ENCODE results near the gene PLS1. TPM values are rescaled to one million over a fixed set of nuclear protein-coding genes. Genes with fewer than 3 reads are reported as not detected.
"Not testable (repeated sequence)": the region's sequence is repeated elsewhere in the genome, so short reads cannot be mapped to it uniquely, and the experiment has no call there.

PLS1 gene
- total RNA-seq, 1 experiment from 2014 or later = 25.0 TPM

DNA sequence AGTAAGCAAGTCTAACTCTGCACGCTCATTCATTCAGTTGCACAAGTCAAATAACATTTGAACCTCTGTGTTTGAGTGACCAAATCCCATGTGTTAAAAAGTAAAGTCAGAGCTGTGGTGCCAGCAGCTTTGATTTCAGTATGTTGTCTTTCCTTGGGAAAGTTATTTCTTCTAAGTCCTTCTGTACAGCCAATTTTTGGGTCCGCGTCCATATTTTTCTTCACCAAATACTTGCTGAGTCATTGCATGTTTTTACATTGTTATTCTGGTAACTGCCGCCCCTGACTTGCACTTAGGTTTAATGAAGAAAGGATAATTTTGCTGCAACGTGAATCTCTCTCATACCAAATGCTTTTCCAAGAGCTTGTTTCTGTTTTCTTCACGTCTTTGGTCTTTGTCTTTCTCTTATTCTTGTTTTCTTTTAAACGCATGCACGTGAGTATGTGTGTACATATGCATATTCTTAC lies 56.7 kb downstream of the PLS1 start:
- in situ Hi-C loops (cut with HindIII; ENCODE audit: low pct_unique_long_range_greater_than_20kb, low sequenced_read_pairs) = no loop called here
- no peak for DNase-seq (ENCODE audit: low read depth)

DNA sequence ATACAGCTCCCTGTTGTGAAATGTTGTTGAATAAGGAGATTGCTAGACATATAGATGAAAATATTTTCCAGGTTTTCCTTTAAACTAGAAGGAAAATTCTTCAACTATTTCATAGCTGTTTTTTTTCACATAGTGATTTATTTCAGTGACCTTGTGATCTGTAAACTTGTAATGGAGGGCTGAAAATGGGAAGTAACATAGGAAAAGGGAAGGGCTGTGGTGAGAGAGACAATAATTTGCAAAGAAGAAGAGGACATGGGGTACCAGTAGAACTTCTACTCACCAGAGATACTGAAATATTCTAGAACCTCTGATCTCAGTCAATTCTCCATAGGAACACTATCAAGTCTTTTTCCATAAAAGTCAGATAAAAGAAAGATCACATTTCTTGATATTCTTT lies 60.4 kb downstream of the PLS1 start:
- in situ Hi-C loops (cut with HindIII; ENCODE audit: low pct_unique_long_range_greater_than_20kb, low sequenced_read_pairs) = no loop called here
- no peak for DNase-seq (ENCODE audit: low read depth)

DNA sequence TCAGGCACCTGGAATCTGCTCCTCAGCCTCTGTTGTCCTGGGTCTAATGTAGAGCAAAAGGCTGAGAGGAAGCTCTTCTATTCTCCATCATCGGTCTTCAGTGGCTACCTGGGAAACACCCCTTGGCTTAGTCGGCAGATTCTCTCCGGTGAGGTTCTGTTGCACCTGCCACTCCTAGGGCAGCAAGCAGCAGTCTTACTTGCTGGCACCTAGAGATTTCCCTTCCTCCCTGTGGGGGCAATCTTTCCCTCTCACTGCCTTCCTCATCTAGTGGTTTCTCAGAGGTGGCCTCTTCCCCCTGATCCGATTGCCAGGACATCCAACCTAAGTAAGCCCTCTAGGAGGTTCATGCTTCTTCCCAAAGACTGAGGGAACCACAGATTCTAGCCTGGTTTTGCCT lies 60.8 kb downstream of the PLS1 start:
- DNase-seq (ENCODE audit: low read depth) = no peak
- in situ Hi-C loops (cut with HindIII; ENCODE audit: low pct_unique_long_range_greater_than_20kb, low sequenced_read_pairs) = no loop called here

DNA sequence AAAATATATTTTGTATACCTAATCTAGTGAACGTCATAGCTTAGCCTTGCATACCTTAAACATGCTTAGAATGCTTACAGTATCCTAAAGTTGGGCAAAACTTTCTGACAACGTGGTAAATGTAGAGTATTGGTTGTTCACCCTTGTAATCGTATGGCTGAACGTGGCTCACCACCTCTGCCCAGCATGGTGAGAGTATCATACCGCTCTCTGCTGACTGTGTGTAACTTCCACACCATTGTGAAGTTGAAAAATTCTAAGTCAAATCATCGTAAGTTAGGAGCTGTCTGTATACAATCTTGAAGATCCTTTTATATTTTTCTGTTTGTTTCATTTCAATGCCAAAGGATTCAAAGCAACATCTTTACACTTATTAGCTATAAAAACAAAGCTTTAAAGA lies 64.2 kb downstream of the PLS1 start:
- in situ Hi-C loops (cut with HindIII; ENCODE audit: low pct_unique_long_range_greater_than_20kb, low sequenced_read_pairs) = no loop called here

DNA sequence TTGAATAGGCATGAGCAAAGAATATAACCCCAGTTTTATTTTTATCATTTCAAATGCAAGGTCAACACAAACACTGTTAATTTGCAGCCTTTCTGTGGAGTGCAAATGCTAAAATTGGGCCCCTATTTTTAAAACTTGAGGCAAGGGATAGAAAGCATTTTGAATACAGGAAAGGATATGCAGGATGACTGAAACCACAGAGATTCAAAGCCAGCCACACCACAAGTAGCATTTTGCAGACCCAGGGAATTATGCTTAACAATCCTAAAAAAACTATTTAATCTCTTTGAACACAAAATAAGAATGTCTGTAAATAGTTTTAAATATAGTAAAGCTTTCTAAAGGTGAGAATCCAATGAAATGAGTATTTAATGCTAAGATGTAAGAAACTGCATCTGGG lies 64.7 kb downstream of the PLS1 start:
- in situ Hi-C loops (cut with HindIII; ENCODE audit: low pct_unique_long_range_greater_than_20kb, low sequenced_read_pairs) = no loop called here
- no peak for DNase-seq (ENCODE audit: low read depth)

More for the DNA sequence above, 64.2 kb downstream of the PLS1 start:
- DNase-seq (ENCODE audit: low read depth) = no peak

DNA sequence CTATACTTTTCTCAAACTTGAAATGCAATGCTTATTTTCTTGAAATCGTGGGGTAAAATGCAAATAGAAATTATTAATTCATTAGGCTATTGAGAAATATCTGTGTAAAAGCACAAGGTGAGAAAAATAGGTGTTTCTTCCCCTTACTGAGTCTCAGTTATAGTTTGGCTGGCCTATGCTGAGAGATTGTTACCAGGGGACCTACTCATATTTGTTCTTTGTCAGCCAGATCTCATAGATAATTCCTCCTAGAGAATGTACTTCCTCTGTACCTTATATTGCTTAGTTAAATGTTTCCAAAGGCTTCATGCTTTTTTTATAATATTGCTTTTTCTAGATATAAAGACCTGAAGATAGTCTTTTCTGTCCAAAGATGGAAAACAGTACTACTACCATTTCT lies 67.7 kb downstream of the PLS1 start:
- DNase-seq (ENCODE audit: low read depth) = no peak

DNA sequence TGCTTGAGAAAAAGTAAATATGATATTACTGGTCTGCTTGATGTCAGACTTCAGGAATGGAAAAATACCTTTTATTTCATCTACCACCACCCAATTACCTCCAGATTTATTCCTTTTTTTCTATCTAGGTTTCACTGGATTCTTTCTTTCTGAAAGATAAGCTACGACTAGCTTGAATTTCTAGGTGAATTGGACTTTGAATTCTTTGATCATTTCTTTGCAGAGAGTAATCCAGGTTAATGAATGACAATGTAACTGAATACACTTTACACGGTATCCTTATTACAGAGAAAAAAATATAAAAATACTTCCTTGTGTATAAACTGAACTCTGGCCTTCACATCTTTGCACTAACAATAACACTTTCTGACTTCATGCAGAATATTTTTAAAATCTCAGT lies 68.1 kb downstream of the PLS1 start:
- peak; percentile 50 for DNase-seq (ENCODE audit: low read depth)
- in situ Hi-C loops (cut with HindIII; ENCODE audit: low pct_unique_long_range_greater_than_20kb, low sequenced_read_pairs) = no loop called here

More for the DNA sequence above, 67.7 kb downstream of the PLS1 start:
- in situ Hi-C loops (cut with HindIII; ENCODE audit: low pct_unique_long_range_greater_than_20kb, low sequenced_read_pairs) = no loop called here

DNA sequence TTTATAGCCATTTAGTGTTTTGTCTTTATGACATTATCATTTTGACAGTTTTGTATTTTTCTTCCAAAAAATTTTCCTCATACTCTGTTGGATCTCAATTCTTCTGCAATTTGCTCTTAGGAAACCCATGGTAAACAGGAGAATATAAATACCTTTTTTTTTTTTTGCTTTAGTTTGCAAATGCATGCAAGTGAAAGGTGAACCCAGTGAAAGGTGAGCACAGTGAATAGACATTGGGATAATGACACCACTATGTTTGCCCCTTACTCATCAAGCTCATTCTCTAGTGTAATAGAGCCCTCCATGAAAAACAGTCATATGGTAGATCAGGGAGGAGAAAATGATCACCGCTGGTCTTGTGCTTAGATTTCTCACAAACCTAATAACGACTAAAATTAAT lies 68.6 kb downstream of the PLS1 start:
- in situ Hi-C loops (cut with HindIII; ENCODE audit: low pct_unique_long_range_greater_than_20kb, low sequenced_read_pairs) = no loop called here
- DNase-seq (ENCODE audit: low read depth) = no peak

DNA sequence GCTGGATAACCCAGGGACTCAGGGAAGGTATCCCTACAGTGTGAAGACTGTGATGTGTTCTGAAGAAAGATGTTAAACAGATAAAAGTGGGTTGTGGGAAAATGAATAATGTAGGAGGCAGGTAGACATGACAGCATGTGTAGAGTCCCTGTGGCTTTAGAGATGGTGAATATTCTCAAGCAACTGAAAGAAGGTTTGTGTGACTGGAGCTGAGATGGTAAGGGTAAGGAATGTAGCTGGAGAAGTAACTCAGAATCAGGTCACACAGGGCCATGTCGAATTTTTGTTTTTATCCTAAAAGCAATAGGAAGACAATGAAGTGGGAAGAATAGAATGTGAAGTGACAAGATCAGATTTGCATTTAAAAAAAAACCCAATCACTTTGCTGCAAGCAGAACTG lies 73.9 kb downstream of the PLS1 start:
- DNase-seq (ENCODE audit: low read depth) = no peak
- in situ Hi-C loops (cut with HindIII; ENCODE audit: low pct_unique_long_range_greater_than_20kb, low sequenced_read_pairs) = no loop called here

DNA sequence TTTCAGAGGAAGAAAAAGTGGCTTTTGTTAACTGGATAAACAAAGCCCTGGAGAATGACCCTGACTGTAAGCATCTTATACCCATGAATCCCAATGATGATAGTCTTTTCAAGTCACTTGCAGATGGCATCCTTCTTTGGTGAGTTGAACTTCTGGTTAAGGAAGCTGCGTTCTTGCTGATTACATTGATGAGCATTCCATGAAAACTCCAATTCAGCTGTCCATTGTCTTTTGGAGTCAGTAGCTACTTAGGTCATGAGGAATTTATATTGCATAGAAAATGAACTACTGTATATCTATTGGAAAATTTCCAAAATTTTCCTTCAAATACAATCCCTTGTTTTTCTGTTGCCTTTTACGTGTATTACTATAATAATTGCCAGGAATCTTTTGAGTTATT lies 80.0 kb downstream of the PLS1 start:
- no peak for DNase-seq (ENCODE audit: low read depth)
- in situ Hi-C loops (cut with HindIII; ENCODE audit: low pct_unique_long_range_greater_than_20kb, low sequenced_read_pairs) = no loop called here

DNA sequence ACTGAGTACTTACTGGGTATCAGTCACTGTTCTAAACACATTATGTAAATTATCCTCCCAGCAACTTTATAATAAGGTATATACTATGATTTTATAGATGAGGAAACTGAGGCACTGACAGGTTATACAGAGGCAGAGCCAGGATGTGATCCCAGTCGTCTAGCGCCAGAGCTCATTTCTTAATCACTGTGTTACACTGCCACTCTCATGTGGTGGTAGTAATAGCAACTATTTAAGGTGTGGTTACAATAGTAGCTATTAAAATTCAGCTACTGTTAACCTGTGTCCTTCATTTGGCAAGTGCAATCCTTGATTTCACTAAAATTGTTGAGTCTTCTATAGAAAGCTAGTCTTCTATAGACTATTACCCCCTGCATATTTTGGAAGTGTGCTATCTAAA lies 84.5 kb downstream of the PLS1 start:
- in situ Hi-C loops (cut with HindIII; ENCODE audit: low pct_unique_long_range_greater_than_20kb, low sequenced_read_pairs) = no loop called here
- DNase-seq (ENCODE audit: low read depth) = no peak

DNA sequence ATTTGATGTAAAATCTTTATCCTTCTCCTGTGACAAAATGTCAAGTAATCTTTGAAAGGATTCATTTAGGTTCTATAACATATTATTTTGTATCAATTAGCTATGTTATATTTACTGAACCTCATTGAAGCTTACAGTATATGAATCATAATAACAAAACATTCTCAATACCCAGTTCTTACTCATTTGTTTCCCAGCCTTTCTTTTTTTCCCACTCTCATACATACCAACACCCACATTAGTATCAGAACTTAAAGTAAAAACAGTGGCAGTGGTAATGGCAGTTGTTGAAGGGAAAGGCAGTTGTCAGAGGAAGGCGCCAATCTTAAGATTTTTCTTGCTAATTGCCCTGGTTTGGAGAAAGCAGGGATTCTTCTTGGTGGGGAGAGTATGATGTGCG lies 94.4 kb downstream of the PLS1 start:
- no peak for DNase-seq (ENCODE audit: low read depth)
- in situ Hi-C loops (cut with HindIII; ENCODE audit: low pct_unique_long_range_greater_than_20kb, low sequenced_read_pairs) = no loop called here

DNA sequence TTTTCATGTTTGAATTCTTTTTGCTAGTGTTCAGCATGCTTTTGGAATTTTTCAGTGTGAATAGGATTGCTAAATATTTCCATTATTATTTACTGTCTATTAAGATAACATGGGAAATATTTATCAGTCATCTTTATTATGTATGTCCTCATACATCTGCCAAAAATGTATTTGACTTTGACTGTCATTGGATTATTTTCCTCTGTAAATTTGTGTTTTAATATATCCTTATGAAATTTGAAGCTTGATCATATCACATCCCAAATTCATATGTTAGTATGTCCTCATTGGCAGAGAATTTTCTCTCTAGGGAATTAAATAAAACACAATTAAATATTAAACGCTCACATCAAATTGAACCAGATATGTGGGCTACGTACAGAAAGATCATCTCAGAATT lies 95.3 kb downstream of the PLS1 start:
- DNase-seq (ENCODE audit: low read depth) = no peak
- in situ Hi-C loops (cut with HindIII; ENCODE audit: low pct_unique_long_range_greater_than_20kb, low sequenced_read_pairs) = no loop called here

DNA sequence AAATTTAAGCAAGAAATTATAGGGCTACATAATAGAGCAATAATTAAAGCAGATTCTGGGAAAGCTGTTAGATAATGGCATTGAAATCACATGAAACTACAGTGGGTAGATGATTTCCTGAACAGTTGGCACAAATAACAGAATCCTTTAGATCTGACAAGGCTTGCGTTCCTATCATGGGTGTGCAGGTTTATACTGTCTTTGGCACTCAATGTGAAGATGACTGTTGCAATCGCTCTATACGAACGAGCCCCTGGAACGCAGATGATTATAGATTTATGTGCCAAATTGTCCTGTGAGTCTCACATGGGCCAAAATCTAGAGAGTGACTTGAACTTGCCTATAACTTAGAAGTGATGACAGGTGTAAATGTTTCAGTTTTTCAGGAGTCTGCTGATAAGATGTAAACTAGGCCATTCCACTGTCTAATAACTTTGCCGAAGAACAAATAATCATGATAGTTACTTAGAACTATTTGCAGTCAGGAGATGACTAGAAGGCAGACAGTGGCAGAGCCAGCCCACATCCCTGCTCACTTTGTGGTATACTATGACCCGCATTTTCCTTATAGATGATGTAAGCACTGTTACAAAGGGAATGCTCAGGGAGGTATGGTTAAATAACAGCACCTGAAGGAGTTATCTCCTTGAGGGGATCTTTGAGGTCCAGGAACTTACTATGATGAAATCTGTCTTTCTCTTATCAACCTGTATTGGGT lies 97.1 kb downstream of the PLS1 start:
- DNase-seq (ENCODE audit: low read depth) = no peak
- in situ Hi-C loops (cut with HindIII; ENCODE audit: low pct_unique_long_range_greater_than_20kb, low sequenced_read_pairs) = no loop called here

DNA sequence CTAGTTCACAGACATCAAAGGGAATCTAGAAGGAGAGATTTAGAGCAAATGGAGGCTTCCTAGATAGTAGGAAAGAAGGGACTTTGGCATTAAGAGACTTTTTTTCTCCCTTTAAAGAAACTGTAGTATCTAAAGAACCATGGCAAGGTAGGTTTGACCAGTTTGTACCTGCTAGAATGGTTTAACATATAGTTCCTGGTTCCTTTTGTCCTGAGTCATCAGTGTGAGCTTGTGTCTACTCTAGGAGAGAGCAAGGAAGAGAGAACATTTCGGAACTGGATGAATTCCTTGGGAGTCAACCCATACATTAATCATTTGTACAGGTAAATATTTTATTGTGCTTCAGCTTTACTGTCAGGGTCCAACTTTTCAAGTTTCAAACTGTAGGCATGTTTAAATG lies 98.0 kb downstream of the PLS1 start:
- in situ Hi-C loops (cut with HindIII; ENCODE audit: low pct_unique_long_range_greater_than_20kb, low sequenced_read_pairs) = no loop called here
- DNase-seq (ENCODE audit: low read depth) = no peak

DNA sequence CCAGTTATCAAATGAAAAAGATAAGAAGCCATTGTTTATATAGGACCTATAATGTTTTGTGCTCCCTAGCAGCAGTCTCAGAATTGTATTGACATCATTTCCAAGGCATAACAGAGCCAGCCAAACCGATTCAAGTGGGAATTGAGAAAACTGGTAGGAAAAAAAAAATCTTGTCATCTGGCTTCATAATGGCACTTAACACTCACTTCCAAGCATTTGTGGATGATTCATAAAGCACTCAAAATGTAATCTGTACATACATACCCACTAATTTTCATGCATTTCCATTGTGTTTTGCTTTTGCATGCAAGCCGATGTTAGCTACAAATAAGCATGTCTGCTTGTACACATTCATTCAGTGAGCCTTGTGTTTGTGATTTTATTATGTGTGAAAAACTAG lies 109.0 kb downstream of the PLS1 start:
- no peak for DNase-seq (ENCODE audit: low read depth)
- in situ Hi-C loops (cut with HindIII; ENCODE audit: low pct_unique_long_range_greater_than_20kb, low sequenced_read_pairs) = no loop called here

DNA sequence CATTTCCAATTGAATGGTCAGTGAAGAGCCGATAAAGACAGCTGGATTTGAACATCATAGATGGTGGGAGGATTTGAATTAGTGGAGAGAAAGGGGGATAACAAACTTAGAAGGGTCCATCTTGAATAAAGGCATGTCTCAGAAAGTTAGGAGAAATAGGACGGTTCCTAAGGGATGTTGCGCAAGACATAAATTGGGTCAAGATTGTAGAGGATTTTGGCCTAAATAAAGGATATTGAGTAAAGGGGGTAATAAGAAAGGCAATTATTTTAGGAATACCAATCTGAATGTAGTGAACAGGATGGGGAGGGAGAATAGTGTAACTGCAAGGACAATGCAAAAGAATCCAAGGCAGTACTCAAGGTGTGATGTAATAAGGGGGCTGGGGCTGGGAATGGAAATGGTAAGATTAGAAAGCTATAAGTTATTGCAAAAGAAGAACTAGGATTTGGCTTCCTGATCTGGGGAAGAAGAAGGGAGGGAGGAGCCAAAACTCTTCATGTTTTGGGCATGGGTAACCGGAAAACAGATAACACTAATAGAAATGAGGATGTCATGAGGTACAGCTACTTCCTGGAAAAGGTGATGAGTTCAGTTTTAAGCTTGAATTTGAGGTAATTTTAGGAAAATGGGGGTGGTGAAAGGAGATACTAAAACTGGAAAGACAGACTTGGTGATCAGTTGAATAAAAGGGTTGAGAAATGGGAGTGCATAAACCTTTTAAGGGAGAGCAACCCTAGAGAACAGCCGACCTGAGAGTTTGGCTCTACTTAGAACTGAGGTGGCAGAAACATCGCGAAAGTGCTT lies 110.3 kb downstream of the PLS1 start:
- in situ Hi-C loops (cut with HindIII; ENCODE audit: low pct_unique_long_range_greater_than_20kb, low sequenced_read_pairs) = no loop called here
- DNase-seq (ENCODE audit: low read depth) = no peak

DNA sequence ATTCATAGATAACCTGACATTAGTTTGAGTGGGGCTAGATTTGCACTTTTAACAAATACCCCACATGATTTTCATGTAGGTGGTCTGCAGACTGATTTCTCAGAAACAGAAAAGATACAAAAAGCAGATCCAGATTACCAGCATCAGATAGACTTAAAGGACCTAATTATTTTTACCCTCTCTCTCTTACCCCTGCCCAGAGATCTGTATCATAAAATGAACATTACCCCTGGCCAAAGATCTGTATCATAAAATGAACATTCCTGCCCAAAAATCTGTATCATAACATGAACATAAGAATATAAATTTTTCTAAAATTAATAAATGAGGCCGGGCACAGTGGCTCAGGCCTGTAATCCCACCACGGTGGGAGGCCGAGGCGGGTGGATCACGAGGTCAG lies 113.0 kb downstream of the PLS1 start:
- in situ Hi-C loops (cut with HindIII; ENCODE audit: low pct_unique_long_range_greater_than_20kb, low sequenced_read_pairs) = no loop called here

DNA sequence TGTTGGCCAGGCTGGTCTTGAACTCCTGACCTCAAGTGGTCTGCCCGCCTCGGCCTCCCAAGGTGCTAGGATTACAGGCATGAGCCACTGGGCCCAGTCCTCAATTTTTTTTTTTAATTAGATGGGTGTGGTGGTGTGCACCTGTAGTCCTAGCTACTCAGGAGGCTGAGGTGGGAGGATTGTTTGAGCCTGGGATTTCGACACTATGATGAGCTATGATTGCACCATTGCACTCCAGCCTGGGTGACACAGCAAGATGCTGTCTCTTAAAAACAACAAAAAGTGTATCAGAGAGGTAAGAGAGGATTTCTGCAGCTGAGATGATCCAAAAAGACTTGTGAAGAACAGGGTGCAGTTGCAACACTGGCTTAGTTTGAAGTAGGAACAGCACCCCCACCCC lies 118.7 kb downstream of the PLS1 start:
- in situ Hi-C loops (cut with HindIII; ENCODE audit: low pct_unique_long_range_greater_than_20kb, low sequenced_read_pairs) = not testable (repeated sequence)

More for the DNA sequence above, 113.0 kb downstream of the PLS1 start:
- DNase-seq (ENCODE audit: low read depth) = no peak

DNA sequence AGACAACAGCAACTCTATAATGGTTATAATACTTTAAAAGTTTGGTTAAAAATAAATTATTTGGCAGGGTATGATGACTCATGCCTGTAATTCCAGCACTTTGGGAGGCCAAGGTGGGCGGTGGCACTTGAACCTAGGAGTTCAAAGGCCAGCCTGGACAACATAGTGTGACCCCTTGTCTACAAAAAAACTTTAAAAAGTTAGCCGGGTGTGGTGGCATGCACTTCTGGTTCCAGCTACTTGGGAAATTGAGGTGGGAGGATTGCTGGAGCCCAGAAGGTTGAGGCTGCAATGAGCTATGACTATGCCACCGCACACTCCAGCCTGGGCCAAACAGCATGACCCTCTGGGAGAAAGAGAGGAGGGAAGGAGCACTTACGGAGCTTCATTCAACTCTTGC lies 119.9 kb downstream of the PLS1 start:
- in situ Hi-C loops (cut with HindIII; ENCODE audit: low pct_unique_long_range_greater_than_20kb, low sequenced_read_pairs) = no loop called here
- DNase-seq (ENCODE audit: low read depth) = no peak

More for the DNA sequence above, 118.7 kb downstream of the PLS1 start:
- DNase-seq (ENCODE audit: low read depth) = not testable (repeated sequence)
